ENCODE data around the gene BCS1L. TPM values are rescaled to one million over a fixed set of nuclear protein-coding genes. Genes with fewer than 3 reads are reported as not detected.
A peak's percentile ranks its signal among the peaks of the same experiment; 100 is the strongest.

Gene BCS1L
- total and polyA plus RNA-seq, 2 of the 8 experiments (the other 6 are each of a cell fraction or from before 2014, with no cell fraction given) = 23.7 to 37.1 TPM

DNA sequence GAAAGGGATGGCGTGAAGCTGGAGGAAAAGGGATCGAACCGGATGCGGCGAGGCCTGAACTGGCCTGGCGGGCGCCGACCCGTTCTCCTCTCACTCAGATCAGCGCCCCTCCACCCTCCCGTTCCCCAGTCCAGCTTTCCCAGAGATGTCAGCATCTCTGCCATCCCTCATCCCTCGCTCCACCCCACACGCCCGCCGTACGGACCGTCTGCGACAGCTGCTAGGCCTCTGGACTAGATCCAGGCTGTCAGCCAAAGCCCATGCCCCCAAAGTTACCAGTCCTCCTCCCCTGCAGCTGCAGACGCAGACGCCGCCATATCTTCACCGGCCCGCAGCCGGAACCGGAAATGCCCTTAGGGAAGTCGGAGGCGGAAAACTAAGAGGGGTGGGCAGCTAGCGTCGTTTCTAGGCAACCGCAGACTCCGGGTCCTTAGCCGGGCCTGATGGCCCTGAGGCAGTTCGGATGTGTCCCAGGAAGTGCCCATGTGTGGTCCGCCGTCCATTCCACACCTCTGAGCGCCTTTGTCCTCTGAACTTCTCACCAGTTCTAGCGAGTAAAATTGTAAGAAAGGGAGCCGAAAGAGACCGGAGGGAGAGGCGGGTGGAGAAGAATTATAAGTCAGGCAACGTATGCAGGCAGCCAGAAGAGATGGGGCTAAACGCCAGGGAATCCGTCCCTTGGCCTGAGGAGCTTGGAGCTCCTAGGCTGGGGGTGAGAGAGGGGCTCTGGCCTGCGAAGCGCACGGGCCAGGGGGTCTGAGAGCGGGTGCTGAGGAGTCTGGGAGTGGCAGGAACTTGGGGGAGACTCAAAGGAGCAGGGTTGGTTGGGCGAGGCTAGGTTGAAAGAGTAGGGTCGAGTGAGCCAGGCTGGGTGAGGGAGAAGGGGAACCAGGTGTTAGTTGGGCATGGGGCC, 12.4 kb downstream of the BCS1L start, which contains the start of the genes RNF25 and STK36 (continued):
- TF ChIP-seq HDAC2 (IDR thresholded peaks at IDR 0.05; ENCODE audit: borderline replicate concordance in 1 of 2, low read depth in 2 of 2, low read length in 2 of 2) (peak in 1 of 2 experiments; percentile 95; a peak in 2 of 4 replicates), SIRT6 (IDR thresholded peaks at IDR 0.05; ENCODE audit: low read length) (no peak), SP4 (IDR thresholded peaks at IDR 0.05; ENCODE audit: low read length) (peak; percentile 99), RNF2 (IDR thresholded peaks at IDR 0.05; ENCODE audit: borderline replicate concordance, low read depth, low read length, missing control alignments, poor library complexity, severe bottlenecking) (no peak), NRF1 (IDR thresholded peaks at IDR 0.05; ENCODE audit: low read depth, low read length) (no peak), RFX5 (IDR thresholded peaks at IDR 0.05; ENCODE audit: borderline replicate concordance, low read depth, low read length) (no peak), CEBPB (IDR thresholded peaks at IDR 0.05; ENCODE audit: low read depth, low read length) (no peak), RXRA (IDR thresholded peaks at IDR 0.05; ENCODE audit: insufficient read depth, low read depth, low read length) (no peak), GABPA (IDR thresholded peaks at IDR 0.05; ENCODE audit: borderline replicate concordance, insufficient read depth, low read length) (peak; percentile 97), FOSL1 (IDR thresholded peaks at IDR 0.05; ENCODE audit: insufficient read depth, low read depth, low read length) (no peak), SUZ12 (IDR thresholded peaks at IDR 0.05; ENCODE audit: low read length) (no peak), KDM5A (IDR thresholded peaks at IDR 0.05; ENCODE audit: low read length) (peak; percentile 88), BRCA1 (IDR thresholded peaks at IDR 0.05; ENCODE audit: low read depth, low read length) (no peak), TCF12 (IDR thresholded peaks at IDR 0.05; ENCODE audit: low read depth, low read length) (no peak), EZH2 (IDR thresholded peaks at IDR 0.05; ENCODE audit: low read depth, low read length, severe bottlenecking) (no peak), POLR2A (IDR thresholded peaks at IDR 0.05; ENCODE audit: control extremely low read depth in 1 of 2, low read depth in 2 of 2, low read length in 2 of 2) (peak; percentile 70 to 74), TAF7 (optimal IDR thresholded peaks at IDR 0.05; ENCODE audit: borderline replicate concordance, low read depth, low read length) (no peak), HDAC6 (IDR thresholded peaks at IDR 0.05; ENCODE audit: low read depth, low read length) (no peak)
- TF ChIP-seq, protein P1, sequence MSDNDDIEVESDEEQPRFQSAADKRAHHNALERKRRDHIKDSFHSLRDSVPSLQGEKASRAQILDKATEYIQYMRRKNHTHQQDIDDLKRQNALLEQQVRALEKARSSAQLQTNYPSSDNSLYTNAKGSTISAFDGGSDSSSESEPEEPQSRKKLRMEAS (IDR thresholded peaks at IDR 0.05) = 0 out of 2 replicates have a peak, but pooled peaks have one; percentile 33
- TF ChIP-seq, protein P2, sequence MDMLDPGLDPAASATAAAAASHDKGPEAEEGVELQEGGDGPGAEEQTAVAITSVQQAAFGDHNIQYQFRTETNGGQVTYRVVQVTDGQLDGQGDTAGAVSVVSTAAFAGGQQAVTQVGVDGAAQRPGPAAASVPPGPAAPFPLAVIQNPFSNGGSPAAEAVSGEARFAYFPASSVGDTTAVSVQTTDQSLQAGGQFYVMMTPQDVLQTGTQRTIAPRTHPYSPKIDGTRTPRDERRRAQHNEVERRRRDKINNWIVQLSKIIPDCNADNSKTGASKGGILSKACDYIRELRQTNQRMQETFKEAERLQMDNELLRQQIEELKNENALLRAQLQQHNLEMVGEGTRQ (IDR thresholded peaks at IDR 0.05; ENCODE audit: low read length) = peak; percentile 14; the same call in 1 of the 2 replicates
- TF ChIP-seq, protein P3, sequence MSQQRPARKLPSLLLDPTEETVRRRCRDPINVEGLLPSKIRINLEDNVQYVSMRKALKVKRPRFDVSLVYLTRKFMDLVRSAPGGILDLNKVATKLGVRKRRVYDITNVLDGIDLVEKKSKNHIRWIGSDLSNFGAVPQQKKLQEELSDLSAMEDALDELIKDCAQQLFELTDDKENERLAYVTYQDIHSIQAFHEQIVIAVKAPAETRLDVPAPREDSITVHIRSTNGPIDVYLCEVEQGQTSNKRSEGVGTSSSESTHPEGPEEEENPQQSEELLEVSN (IDR thresholded peaks at IDR 0.05) = no peak
